HepG2 (cell line): ENCODE measurements around the gene NT5C. TPM values are rescaled to one million over a fixed set of nuclear protein-coding genes. Genes with fewer than 3 reads are reported as not detected.

Source experiments
- ARNT ChIP-seq: fragments of 450-650 bp; IDR thresholded peaks from 2 replicates; pipeline ENCODE4 v1.6.1; 2017
- CAMTA2 ChIP-seq: sonication (generic); formaldehyde crosslinking; IDR thresholded peaks from 2 replicates; pipeline ENCODE4 v1.4.0; 2020; ENCODE audit warnings: mild to moderate bottlenecking, missing genetic modification reagents, borderline replicate concordance
- CREB1 ChIP-seq, 2 experiments: fragments of 450-650 bp in 1 of 2; IDR thresholded peaks; 2 replicates each; pipeline ENCODE4 v1.6.1; 2016 to 2017; ENCODE audit warnings: control low read depth in 1 of 2, mild to moderate bottlenecking in 1 of 2, missing compliant biosample characterization in 1 of 2, missing genetic modification characterization in 1 of 2
- CREM ChIP-seq, 2 experiments: sonication (generic) in 1 of 2; formaldehyde crosslinking in 1 of 2; IDR thresholded peaks; 2 replicates each; pipeline versions ENCODE4 v1.4.0 to v1.6.1; 2016 to 2020; ENCODE audit warnings: antibody characterized with exemption in 1 of 2, mild to moderate bottlenecking in 1 of 2, missing genetic modification reagents in 1 of 2
- FOSL2 ChIP-seq: sonication (generic); formaldehyde crosslinking; IDR thresholded peaks from 2 replicates; pipeline ENCODE4 v1.4.0; 2020; ENCODE audit warnings: missing genetic modification reagents
- GFI1 ChIP-seq: sonication (generic); formaldehyde crosslinking; IDR thresholded peaks from 2 replicates; pipeline ENCODE4 v1.5.0; 2020; ENCODE audit warnings: missing genetic modification reagents, mild to moderate bottlenecking, borderline replicate concordance
- KAT8 ChIP-seq: IDR thresholded peaks from 2 replicates; pipeline ENCODE4 v1.6.1; 2016; ENCODE audit warnings: missing genetic modification reagents, missing compliant biosample characterization
- KDM6A ChIP-seq: IDR thresholded peaks from 2 replicates; pipeline ENCODE4 v1.6.1; 2016; ENCODE audit warnings: low read depth
- LRRFIP1 ChIP-seq: sonication (generic); formaldehyde crosslinking; conservative IDR thresholded peaks from 2 replicates; pipeline ENCODE4 v1.4.0; 2020; ENCODE audit warnings: missing genetic modification reagents
- MIER3 ChIP-seq: IDR thresholded peaks from 2 replicates; pipeline ENCODE4 v1.6.1; 2016; ENCODE audit warnings: missing compliant biosample characterization, borderline replicate concordance
- POLR2AphosphoS5 ChIP-seq: IDR thresholded peaks from 2 replicates; pipeline ENCODE4 v1.6.1; 2012; ENCODE audit warnings: low read depth, low read length
- SALL1 ChIP-seq: sonication (generic); formaldehyde crosslinking; IDR thresholded peaks from 2 replicates; pipeline ENCODE4 v1.8.0; 2022; ENCODE audit warnings: mild to moderate bottlenecking, missing genetic modification reagents
- SATB2 ChIP-seq: sonication (generic); formaldehyde crosslinking; IDR thresholded peaks from 2 replicates; pipeline ENCODE4 v1.5.0; 2020; ENCODE audit warnings: missing genetic modification reagents
- SP2 ChIP-seq: sonication (generic); formaldehyde crosslinking; IDR thresholded peaks from 2 replicates; pipeline ENCODE4 v1.5.1; 2020; ENCODE audit warnings: mild to moderate bottlenecking, missing genetic modification reagents
- SPEN ChIP-seq: sonication (generic); formaldehyde crosslinking; IDR thresholded peaks from 2 replicates; pipeline ENCODE4 v1.5.1; 2020; ENCODE audit warnings: low read depth, mild to moderate bottlenecking, missing genetic modification reagents
- TAF1 ChIP-seq: sonication (generic); formaldehyde crosslinking; IDR thresholded peaks from 2 replicates; pipeline ENCODE4 v1.4.0; 2020; ENCODE audit warnings: missing genetic modification reagents
- TEAD2 ChIP-seq: sonication (generic); formaldehyde crosslinking; IDR thresholded peaks from 2 replicates; pipeline ENCODE4 v1.9.0; 2021; ENCODE audit warnings: missing genetic modification reagents
- ZBTB7A ChIP-seq: sonication (generic); formaldehyde crosslinking; IDR thresholded peaks from 2 replicates; pipeline ENCODE4 v1.8.0; 2022; ENCODE audit warnings: mild to moderate bottlenecking, missing genetic modification reagents
- ZMYM2 ChIP-seq: sonication (generic); formaldehyde crosslinking; IDR thresholded peaks from 2 replicates; pipeline ENCODE4 v1.8.0; 2022; ENCODE audit warnings: mild to moderate bottlenecking, missing genetic modification reagents
- ZNF274 ChIP-seq: sonication (generic); formaldehyde crosslinking; IDR thresholded peaks from 2 replicates; pipeline ENCODE4 v1.5.1; 2020; ENCODE audit warnings: mild to moderate bottlenecking, missing genetic modification reagents
- ZNF343 ChIP-seq: sonication (generic); formaldehyde crosslinking; IDR thresholded peaks from 2 replicates; pipeline ENCODE4 v1.4.0; 2020; ENCODE audit warnings: mild to moderate bottlenecking, missing genetic modification reagents
- ZNF431 ChIP-seq: sonication (generic); formaldehyde crosslinking; IDR thresholded peaks from 2 replicates; pipeline ENCODE4 v1.9.0; 2022; ENCODE audit warnings: missing genetic modification reagents, low read depth, mild to moderate bottlenecking, borderline replicate concordance
- ZNF558 ChIP-seq: sonication (generic); formaldehyde crosslinking; IDR thresholded peaks from 2 replicates; pipeline ENCODE4 v1.9.0; 2022; ENCODE audit warnings: mild to moderate bottlenecking, missing genetic modification reagents, borderline replicate concordance
- polyA plus RNA-seq, 8 experiments: library from polyadenylated mRNA; depleted of rRNA in 3 of 8; stranded (reverse) in 7 of 8; unstranded in 1 of 8; fragments of >200 nt; fragmentation: Illumina TruSeq in 4 of 8; extraction: Trizol in 4 of 8; gene quantifications; 2 replicates each; pipeline versions ENCODE4 v1.2.1 to v1.2.3, GENCODE V29; 2011 to 2016; ENCODE audit warnings: low read depth in 4 of 8, missing spikeins in 1 of 8, mixed read lengths in 1 of 8; ENCODE audit not compliant: insufficient read depth in 1 of 8
- total RNA-seq, 5 experiments: library from RNA; depleted of rRNA; stranded (reverse); fragments of >200 nt; fragmentation: Illumina TruSeq; extraction: Trizol; gene quantifications; 2 replicates each; pipeline ENCODE4 v1.2.3, GENCODE V29; 2016; ENCODE audit warnings: low read depth in 1 of 5
- TF ChIP-seq, protein P1 (sequence below): sonication (generic); IDR thresholded peaks from 2 replicates; pipeline ENCODE4 v1.6.1; 2016; ENCODE audit warnings: low read depth, borderline replicate concordance
- TF ChIP-seq, protein P2 (sequence below): IDR thresholded peaks from 2 replicates; pipeline ENCODE4 v1.6.1; 2016; ENCODE audit warnings: missing compliant biosample characterization, missing genetic modification reagents, borderline replicate concordance
- TF ChIP-seq, protein P3 (sequence below): sonication (generic); formaldehyde crosslinking; IDR thresholded peaks from 2 replicates; pipeline ENCODE4 v1.5.0; 2020; ENCODE audit warnings: missing genetic modification reagents

NT5C gene
- total and polyA plus RNA-seq, 2 of the 13 experiments (the other 11 are each of a cell fraction or from before 2014, with no cell fraction given) = 42.8 to 48.6 TPM

GRCh38 chr17:75087558-75088453 is 43.7 kb downstream of the NT5C start, which contains the start of gene SLC16A5 (continued):
- TF ChIP-seq ZBTB7A (CRISPR knock-in tag) = peak; percentile 45
- TF ChIP-seq, protein P1, sequence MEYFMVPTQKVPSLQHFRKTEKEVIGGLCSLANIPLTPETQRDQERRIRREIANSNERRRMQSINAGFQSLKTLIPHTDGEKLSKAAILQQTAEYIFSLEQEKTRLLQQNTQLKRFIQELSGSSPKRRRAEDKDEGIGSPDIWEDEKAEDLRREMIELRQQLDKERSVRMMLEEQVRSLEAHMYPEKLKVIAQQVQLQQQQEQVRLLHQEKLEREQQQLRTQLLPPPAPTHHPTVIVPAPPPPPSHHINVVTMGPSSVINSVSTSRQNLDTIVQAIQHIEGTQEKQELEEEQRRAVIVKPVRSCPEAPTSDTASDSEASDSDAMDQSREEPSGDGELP = peak; percentile 11; the same call in 1 of the 2 replicates
- TF ChIP-seq SALL1 = no peak
- no peak for TF ChIP-seq CREM (IDR thresholded peaks at IDR 0.05)
- no peak for TF ChIP-seq CREM (CRISPR knock-in tag; IDR thresholded peaks at IDR 0.05)
- peak; percentile 17 for TF ChIP-seq TAF1 (CRISPR knock-in tag)
- peak; percentile 32; the same call in 1 of the 2 replicates for TF ChIP-seq POLR2AphosphoS5
- TF ChIP-seq ZNF558 (CRISPR knock-in tag) = no peak
- no peak for TF ChIP-seq ZNF274 (CRISPR knock-in tag)
- TF ChIP-seq KDM6A (CRISPR knock-in tag) = no peak
- TF ChIP-seq ARNT = no peak
- peak; percentile 51; the same call in 1 of the 2 replicates for TF ChIP-seq KAT8
- TF ChIP-seq SPEN (CRISPR knock-in tag) = no peak
- no peak for TF ChIP-seq GFI1 (CRISPR knock-in tag)
- TF ChIP-seq, protein P2, sequence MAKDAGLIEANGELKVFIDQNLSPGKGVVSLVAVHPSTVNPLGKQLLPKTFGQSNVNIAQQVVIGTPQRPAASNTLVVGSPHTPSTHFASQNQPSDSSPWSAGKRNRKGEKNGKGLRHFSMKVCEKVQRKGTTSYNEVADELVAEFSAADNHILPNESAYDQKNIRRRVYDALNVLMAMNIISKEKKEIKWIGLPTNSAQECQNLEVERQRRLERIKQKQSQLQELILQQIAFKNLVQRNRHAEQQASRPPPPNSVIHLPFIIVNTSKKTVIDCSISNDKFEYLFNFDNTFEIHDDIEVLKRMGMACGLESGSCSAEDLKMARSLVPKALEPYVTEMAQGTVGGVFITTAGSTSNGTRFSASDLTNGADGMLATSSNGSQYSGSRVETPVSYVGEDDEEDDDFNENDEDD = no peak
- no peak for TF ChIP-seq SATB2 (CRISPR knock-in tag)
- TF ChIP-seq, protein P3, sequence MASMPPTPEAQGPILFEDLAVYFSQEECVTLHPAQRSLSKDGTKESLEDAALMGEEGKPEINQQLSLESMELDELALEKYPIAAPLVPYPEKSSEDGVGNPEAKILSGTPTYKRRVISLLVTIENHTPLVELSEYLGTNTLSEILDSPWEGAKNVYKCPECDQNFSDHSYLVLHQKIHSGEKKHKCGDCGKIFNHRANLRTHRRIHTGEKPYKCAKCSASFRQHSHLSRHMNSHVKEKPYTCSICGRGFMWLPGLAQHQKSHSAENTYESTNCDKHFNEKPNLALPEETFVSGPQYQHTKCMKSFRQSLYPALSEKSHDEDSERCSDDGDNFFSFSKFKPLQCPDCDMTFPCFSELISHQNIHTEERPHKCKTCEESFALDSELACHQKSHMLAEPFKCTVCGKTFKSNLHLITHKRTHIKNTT (CRISPR knock-in tag) = no peak
- no peak for TF ChIP-seq CAMTA2 (CRISPR knock-in tag)
- TF ChIP-seq CREB1 (IDR thresholded peaks at IDR 0.05) = no peak
- no peak for TF ChIP-seq CREB1 (CRISPR knock-in tag; IDR thresholded peaks at IDR 0.05)
- peak; percentile 20; the same call in 1 of the 2 replicates for TF ChIP-seq FOSL2 (CRISPR knock-in tag)
- peak; percentile 69; the same call in 1 of the 2 replicates for TF ChIP-seq ZNF431 (CRISPR knock-in tag)
- no peak for TF ChIP-seq TEAD2 (CRISPR knock-in tag)
- TF ChIP-seq ZMYM2 (CRISPR knock-in tag) = no peak
- TF ChIP-seq MIER3 (CRISPR knock-in tag) = peak; percentile 28; the same call in 1 of the 2 replicates
- TF ChIP-seq ZNF343 = no peak
- TF ChIP-seq SP2 (CRISPR knock-in tag) = no peak
- no peak for TF ChIP-seq LRRFIP1 (CRISPR knock-in tag)
